ENCODE measurements around the gene FGF22.
"Not testable (repeated sequence)": the region's sequence is repeated elsewhere in the genome, so short reads cannot be mapped to it uniquely, and the experiment has no call there.

- TF ChIP-seq, protein P1, sequence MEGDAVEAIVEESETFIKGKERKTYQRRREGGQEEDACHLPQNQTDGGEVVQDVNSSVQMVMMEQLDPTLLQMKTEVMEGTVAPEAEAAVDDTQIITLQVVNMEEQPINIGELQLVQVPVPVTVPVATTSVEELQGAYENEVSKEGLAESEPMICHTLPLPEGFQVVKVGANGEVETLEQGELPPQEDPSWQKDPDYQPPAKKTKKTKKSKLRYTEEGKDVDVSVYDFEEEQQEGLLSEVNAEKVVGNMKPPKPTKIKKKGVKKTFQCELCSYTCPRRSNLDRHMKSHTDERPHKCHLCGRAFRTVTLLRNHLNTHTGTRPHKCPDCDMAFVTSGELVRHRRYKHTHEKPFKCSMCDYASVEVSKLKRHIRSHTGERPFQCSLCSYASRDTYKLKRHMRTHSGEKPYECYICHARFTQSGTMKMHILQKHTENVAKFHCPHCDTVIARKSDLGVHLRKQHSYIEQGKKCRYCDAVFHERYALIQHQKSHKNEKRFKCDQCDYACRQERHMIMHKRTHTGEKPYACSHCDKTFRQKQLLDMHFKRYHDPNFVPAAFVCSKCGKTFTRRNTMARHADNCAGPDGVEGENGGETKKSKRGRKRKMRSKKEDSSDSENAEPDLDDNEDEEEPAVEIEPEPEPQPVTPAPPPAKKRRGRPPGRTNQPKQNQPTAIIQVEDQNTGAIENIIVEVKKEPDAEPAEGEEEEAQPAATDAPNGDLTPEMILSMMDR (conservative IDR thresholded peaks at IDR 0.05; ENCODE audit: low read depth, low read length): not testable (repeated sequence)
- TF ChIP-seq POLR2A (IDR thresholded peaks at IDR 0.05; ENCODE audit: low read depth, low read length); RCOR1 (IDR thresholded peaks at IDR 0.05; ENCODE audit: insufficient replicate concordance, low read length); MXI1 (IDR thresholded peaks at IDR 0.05; ENCODE audit: borderline replicate concordance, low read depth, low read length); RFX5 (IDR thresholded peaks at IDR 0.05; ENCODE audit: low read depth, low read length); SMC3 (IDR thresholded peaks at IDR 0.05; ENCODE audit: low read depth, low read length); CEBPB (IDR thresholded peaks at IDR 0.05; ENCODE audit: low read depth, low read length); RAD21 (IDR thresholded peaks at IDR 0.05; ENCODE audit: low read length): not testable (repeated sequence)
- TF ChIP-seq, protein P2, sequence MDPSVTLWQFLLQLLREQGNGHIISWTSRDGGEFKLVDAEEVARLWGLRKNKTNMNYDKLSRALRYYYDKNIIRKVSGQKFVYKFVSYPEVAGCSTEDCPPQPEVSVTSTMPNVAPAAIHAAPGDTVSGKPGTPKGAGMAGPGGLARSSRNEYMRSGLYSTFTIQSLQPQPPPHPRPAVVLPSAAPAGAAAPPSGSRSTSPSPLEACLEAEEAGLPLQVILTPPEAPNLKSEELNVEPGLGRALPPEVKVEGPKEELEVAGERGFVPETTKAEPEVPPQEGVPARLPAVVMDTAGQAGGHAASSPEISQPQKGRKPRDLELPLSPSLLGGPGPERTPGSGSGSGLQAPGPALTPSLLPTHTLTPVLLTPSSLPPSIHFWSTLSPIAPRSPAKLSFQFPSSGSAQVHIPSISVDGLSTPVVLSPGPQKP (IDR thresholded peaks at IDR 0.05; ENCODE audit: borderline replicate concordance, low read depth, low read length): not testable (repeated sequence)
Measured at GRCh38 chr19:626566-626965, 13.1 kb upstream of the FGF22 start.

Data from IMR-90 (cell line).